CD4-positive, alpha-beta T cell (primary cell): Measurements from ENCODE around the gene ERG28. TPM values are rescaled to one million over a fixed set of nuclear protein-coding genes. Genes with fewer than 3 reads are reported as not detected.

Experiments
- ATAC-seq: fragments of 200-7000 bp; cut with Tn5 transposase; one replicate; pipeline ENCODE4 v1.10.0; 2022; ENCODE audit warnings: mild to moderate bottlenecking; ENCODE audit not compliant: poor library complexity
- CTCF ChIA-PET: fragments of 350-600 bp; sonication (Branson Sonifier 250); formaldehyde crosslinking; loops from one replicate; lab custom pipeline; 2021; ENCODE audit warnings: antibody characterized with exemption, inconsistent platforms; lab: Charles Lee
- POLR2A ChIA-PET: fragments of 350-600 bp; sonication (Branson Sonifier 250); formaldehyde crosslinking; loops from one replicate; lab custom pipeline; 2021; ENCODE audit warnings: antibody characterized with exemption, inconsistent platforms; lab: Charles Lee
- DNase-seq, 14 experiments: peaks; one replicate each; pipeline ENCODE4 v3.0.0-alpha.2; 2013 to 2020; ENCODE audit warnings: mixed read lengths in 2 of 14
- H3K27ac ChIP-seq, 2 donors: one replicate each; pipeline versions ENCODE4 v1.5.1 to v1.7.0; 2013; ENCODE audit warnings: low read length in 2 of 2, low read depth in 1 of 2, mild to moderate bottlenecking in 1 of 2
- H3K27me3 ChIP-seq, 2 experiments: 1 replicate in 1 of 2; 2 replicates in 1 of 2; pipeline versions ENCODE4 v1.6.1 to v1.7.0; 2013; ENCODE audit warnings: low read length in 2 of 2, control low read depth in 1 of 2, mild to moderate bottlenecking in 1 of 2, moderate library complexity in 1 of 2; ENCODE audit not compliant: insufficient read depth in 2 of 2, control insufficient read depth in 1 of 2
- H3K36me3 ChIP-seq: one replicate; pipeline ENCODE4 v1.6.1; 2013; ENCODE audit warnings: low read length, control low read depth; ENCODE audit not compliant: insufficient read depth
- H3K4me1 ChIP-seq: one replicate; pipeline ENCODE4 v1.6.1; 2013; ENCODE audit warnings: low read length, control low read depth; ENCODE audit not compliant: insufficient read depth
- H3K4me3 ChIP-seq: one replicate; pipeline ENCODE4 v1.5.1; 2013; ENCODE audit warnings: mild to moderate bottlenecking, low read length, moderate library complexity
- H3K9me3 ChIP-seq, 2 experiments: 1 replicate in 1 of 2; 2 replicates in 1 of 2; pipeline versions ENCODE4 v1.6.1 to v1.7.0; 2013; ENCODE audit warnings: low read length in 2 of 2, mild to moderate bottlenecking in 2 of 2, control low read depth in 1 of 2, moderate library complexity in 1 of 2; ENCODE audit not compliant: control insufficient read depth in 1 of 2, insufficient read depth in 1 of 2
- H3K27ac Mint-ChIP-seq: one replicate; pipeline ENCODE4 v1.8.0; 2020; ENCODE audit warnings: mixed read lengths
- H3K27me3 Mint-ChIP-seq: one replicate; pipeline ENCODE4 v1.8.0; 2021; ENCODE audit warnings: mixed read lengths
- H3K36me3 Mint-ChIP-seq: one replicate; pipeline ENCODE4 v1.8.0; 2021; ENCODE audit warnings: low read depth, mixed read lengths
- H3K4me1 Mint-ChIP-seq: one replicate; pipeline ENCODE4 v1.8.0; 2021; ENCODE audit warnings: low read depth, mixed read lengths
- H3K4me3 Mint-ChIP-seq: one replicate; pipeline ENCODE4 v1.8.0; 2020; ENCODE audit warnings: mild to moderate bottlenecking, mixed read lengths
- H3K9me3 Mint-ChIP-seq: one replicate; pipeline ENCODE4 v1.8.0; 2020; ENCODE audit warnings: mixed read lengths
- CTCF ChIP-seq: fragments of 200-600 bp; IDR thresholded peaks from one replicate; pipeline ENCODE4 v1.8.0; 2022; ENCODE audit warnings: antibody characterized with exemption, mild to moderate bottlenecking
- intact Hi-C, 2 experiments: fragments of 100-400 bp; cut with DNase I in 1 of 2; cut with micrococcal nuclease in 1 of 2; formaldehyde crosslinking; loops; one replicate each; pipeline versions ENCODE4 v1.15.1 to v1.9.0; 2023 to 2025; cut with DNase I, micrococcal nuclease
- total RNA-seq, 174 experiments: library from RNA in 2 of 174; stranded (reverse) in 2 of 174; gene quantifications; one replicate each; pipeline ENCODE4 v1.2.3 and lab custom pipeline; 2021 to 2026

Gene ERG28
- total RNA-seq, 2 experiments from 2014 or later: 5.7 to 5.8 TPM

GRCh38 chr14:75607842-75608640 lies 52.6 kb downstream of the ERG28 start:
- H3K4me3 Mint-ChIP-seq: no peak overlapping the region
- no peak overlapping the region for H3K27ac Mint-ChIP-seq
- CTCF ChIA-PET: no interaction called here

DNA sequence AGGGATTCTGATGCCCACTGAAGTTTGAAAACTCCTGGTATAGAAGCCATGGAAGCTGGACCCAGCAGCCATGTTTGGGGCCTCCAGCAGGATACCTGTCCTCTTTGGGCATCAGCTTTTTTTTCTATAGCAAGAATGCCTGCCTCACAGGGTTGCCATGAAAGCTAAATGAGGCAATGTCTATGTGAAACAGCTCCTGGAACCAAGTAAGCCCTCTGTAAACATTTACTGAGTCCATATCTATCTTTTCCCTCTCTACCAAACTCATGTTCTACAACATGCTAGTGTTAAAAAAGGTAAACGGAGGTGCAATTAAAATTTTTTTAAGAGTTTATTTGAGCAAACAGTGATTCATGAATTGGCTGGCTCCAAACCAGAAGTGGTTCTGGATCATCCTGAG lies 53.6 kb downstream of the ERG28 start:
- no peaks in the 10 kb centered on the region for H3K27me3 ChIP-seq
- no peak overlapping the region for H3K27ac Mint-ChIP-seq
- no peak overlapping the region for H3K27ac ChIP-seq
- no peak for ATAC-seq
- CTCF ChIA-PET: no interaction called here
- H3K27me3 Mint-ChIP-seq: no peaks in the 10 kb centered on the region
- peaks cover 5 to 7% of the 10 kb centered on the region in 2 experiments for H3K9me3 ChIP-seq
- H3K36me3 ChIP-seq: no peaks in the 10 kb centered on the region
- POLR2A ChIA-PET: no interaction called here
- TF ChIP-seq CTCF: no peak
- H3K4me3 Mint-ChIP-seq: no peak overlapping the region
- no peaks in the 10 kb centered on the region for H3K4me1 ChIP-seq
- no peak overlapping the region for H3K4me3 ChIP-seq
- no peak for DNase-seq
- intact Hi-C loops: no loop called here
- no peaks in the 10 kb centered on the region for H3K9me3 Mint-ChIP-seq
- no peaks in the 10 kb centered on the region for H3K4me1 Mint-ChIP-seq
- H3K36me3 Mint-ChIP-seq: no peaks in the 10 kb centered on the region

More at GRCh38 chr14:75607842-75608640, 52.6 kb downstream of the ERG28 start:
- no peak for TF ChIP-seq CTCF
- POLR2A ChIA-PET: no interaction called here
- H3K4me1 Mint-ChIP-seq: no peaks in the 10 kb centered on the region
- Histone ChIP-seq H3K9me3 (peaks cover 5 to 7% of the 10 kb centered on the region in 2 experiments), H3K27me3 (no peaks in the 10 kb centered on the region), H3K4me3 (no peak overlapping the region), H3K27ac (no peak overlapping the region), H3K4me1 (no peaks in the 10 kb centered on the region), H3K36me3 (no peaks in the 10 kb centered on the region)
- DNase-seq (no peak), ATAC-seq (no peak)
- intact Hi-C loops: no loop called here
- H3K27me3 Mint-ChIP-seq: no peaks in the 10 kb centered on the region
- no peaks in the 10 kb centered on the region for H3K9me3 Mint-ChIP-seq
- H3K36me3 Mint-ChIP-seq: no peaks in the 10 kb centered on the region

DNA sequence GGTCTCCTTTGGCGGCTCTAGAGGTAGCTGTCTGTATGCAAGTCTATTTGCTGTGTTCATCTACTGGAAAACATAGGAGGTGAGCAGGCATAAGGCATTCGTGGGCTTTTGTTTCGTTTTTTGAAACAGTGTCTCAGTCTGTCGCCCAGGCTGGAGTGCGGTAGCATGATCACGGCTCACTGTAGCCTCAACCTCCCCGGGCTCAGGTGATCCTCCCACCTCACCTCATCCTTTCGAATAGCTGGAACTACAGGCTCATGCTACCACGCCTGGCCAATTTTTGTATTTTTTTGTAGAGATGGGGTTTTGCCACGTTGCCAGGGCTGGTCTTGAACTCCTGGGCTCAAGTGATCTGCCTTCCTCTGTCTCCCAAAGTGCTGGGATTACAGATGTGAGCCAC lies 54.8 kb downstream of the ERG28 start:
- ChIA-PET CTCF (no interaction called here), POLR2A (no interaction called here)
- Mint-ChIP-seq H3K4me1 (no peaks in the 10 kb centered on the region), H3K36me3 (no peaks in the 10 kb centered on the region), H3K27ac (no peak overlapping the region), H3K9me3 (no peaks in the 10 kb centered on the region), H3K27me3 (no peaks in the 10 kb centered on the region), H3K4me3 (no peak overlapping the region)
- H3K36me3 ChIP-seq: no peaks in the 10 kb centered on the region
- no peak for TF ChIP-seq CTCF
- intact Hi-C loops: no loop called here
- peaks cover 5 to 7% of the 10 kb centered on the region in 2 experiments for H3K9me3 ChIP-seq
- H3K27me3 ChIP-seq: no peaks in the 10 kb centered on the region
- ATAC-seq: no peak
- H3K4me3 ChIP-seq: no peak overlapping the region
- H3K4me1 ChIP-seq: no peaks in the 10 kb centered on the region
- no peak for DNase-seq
- H3K27ac ChIP-seq: no peak overlapping the region
